Neuronal stem cell (in vitro differentiated cells): ENCODE measurements around the gene CACNB1.

Experiments used
- DNase-seq: peaks from one replicate; pipeline ENCODE4 v3.0.0-alpha.2; 2013; ENCODE audit warnings: low spot score
- H2AFZ ChIP-seq: one replicate; pipeline ENCODE4 v1.6.1; 2013; ENCODE audit warnings: mild to moderate bottlenecking, low read length, inconsistent platforms
- H2AK5ac ChIP-seq: 2 replicates; pipeline ENCODE4 v1.6.1; 2013; ENCODE audit warnings: low read depth, mild to moderate bottlenecking, inconsistent platforms, low read length, moderate library complexity, mixed read lengths
- H2BK120ac ChIP-seq: 2 replicates; pipeline ENCODE4 v1.6.1; 2013; ENCODE audit warnings: low read depth, mild to moderate bottlenecking, inconsistent platforms, low read length, moderate library complexity, mixed read lengths
- H2BK12ac ChIP-seq: one replicate; pipeline ENCODE4 v1.6.1; 2013; ENCODE audit warnings: low read length, inconsistent platforms
- H2BK15ac ChIP-seq: 2 replicates; pipeline ENCODE4 v1.6.1; 2013; ENCODE audit warnings: mild to moderate bottlenecking, low read length, inconsistent platforms, mixed read lengths
- H2BK5ac ChIP-seq: one replicate; pipeline ENCODE4 v1.6.1; 2013; ENCODE audit warnings: inconsistent platforms, mild to moderate bottlenecking, low read length, moderate library complexity
- H3K14ac ChIP-seq: one replicate; pipeline ENCODE4 v1.6.1; 2013; ENCODE audit warnings: low read length, inconsistent platforms
- H3K18ac ChIP-seq: 2 replicates; pipeline ENCODE4 v1.6.1; 2013; ENCODE audit warnings: low read length, inconsistent platforms
- H3K23ac ChIP-seq: 2 replicates; pipeline ENCODE4 v1.6.1; 2013; ENCODE audit warnings: low read depth, mild to moderate bottlenecking, mixed read lengths, low read length, inconsistent platforms; ENCODE audit not compliant: poor library complexity
- H3K27ac ChIP-seq: replicated peaks from 3 replicates; pipeline ENCODE4 v1.5.1; 2013; ENCODE audit warnings: low read length, inconsistent platforms
- H3K27me3 ChIP-seq, 3 experiments: 2 replicates each; pipeline ENCODE4 v1.6.1; 2013; ENCODE audit warnings: low read length in 3 of 3, mild to moderate bottlenecking in 2 of 3, inconsistent platforms in 1 of 3, low read depth in 1 of 3, mixed read lengths in 1 of 3, moderate library complexity in 1 of 3; ENCODE audit not compliant: control insufficient read depth in 3 of 3, insufficient read depth in 3 of 3
- H3K36me3 ChIP-seq, 2 donors: replicated peaks in 1 of 2; 2 replicates each; pipeline ENCODE4 v1.6.1; 2013; ENCODE audit warnings: low read length in 2 of 2; ENCODE audit not compliant: control insufficient read depth in 2 of 2, insufficient read depth in 2 of 2
- H3K4ac ChIP-seq: 2 replicates; pipeline ENCODE4 v1.6.1; 2013; ENCODE audit warnings: inconsistent platforms, mild to moderate bottlenecking, low read length, moderate library complexity
- H3K4me1 ChIP-seq, 2 donors: 1 replicate in 1 of 2; 2 replicates in 1 of 2; pipeline ENCODE4 v1.6.1; 2013; ENCODE audit warnings: low read length in 2 of 2, low read depth in 1 of 2; ENCODE audit not compliant: control insufficient read depth in 2 of 2, insufficient read depth in 1 of 2
- H3K4me2 ChIP-seq: one replicate; pipeline ENCODE4 v1.6.1; 2013; ENCODE audit warnings: mild to moderate bottlenecking, low read length, inconsistent platforms; ENCODE audit not compliant: insufficient read depth, poor library complexity, severe bottlenecking
- H3K4me3 ChIP-seq, 2 donors: 2 replicates each; pipeline ENCODE4 v1.5.1; 2013; ENCODE audit warnings: low read length in 2 of 2, mild to moderate bottlenecking in 2 of 2, inconsistent platforms in 1 of 2, moderate library complexity in 1 of 2
- H3K79me1 ChIP-seq: one replicate; pipeline ENCODE4 v1.6.1; 2013; ENCODE audit warnings: low read depth, mild to moderate bottlenecking, inconsistent platforms, low read length, moderate library complexity
- H3K9ac ChIP-seq: one replicate; pipeline ENCODE4 v1.6.1; 2013; ENCODE audit warnings: mild to moderate bottlenecking, low read depth, low read length, inconsistent platforms; ENCODE audit not compliant: poor library complexity
- H3K9me3 ChIP-seq, 2 donors: replicated peaks in 1 of 2; 2 replicates each; pipeline versions ENCODE3 to v1.6.1; 2013; ENCODE audit warnings: low read length in 2 of 2, mild to moderate bottlenecking in 2 of 2, inconsistent platforms in 1 of 2, low read depth in 1 of 2, mixed read lengths in 1 of 2, moderate library complexity in 1 of 2; ENCODE audit not compliant: control insufficient read depth in 2 of 2, insufficient read depth in 1 of 2
- H4K8ac ChIP-seq: one replicate; pipeline ENCODE4 v1.6.1; 2013; ENCODE audit warnings: low read depth, mild to moderate bottlenecking, inconsistent platforms, low read length, moderate library complexity
- H4K91ac ChIP-seq: one replicate; pipeline ENCODE4 v1.6.1; 2013; ENCODE audit warnings: low read length, low read depth, mild to moderate bottlenecking, inconsistent platforms; ENCODE audit not compliant: poor library complexity
- WGBS, 2 donors: extraction: QIAGEN DNeasy Blood & Tissue Kit; methylation state at CpG; one replicate each; pipeline ENCODE4 v1.1.7; 2013; ENCODE audit warnings: missing lambda C conversion rate in 2 of 2, mixed read lengths in 1 of 2; ENCODE audit not compliant: insufficient read length in 2 of 2, insufficient replicate concordance in 1 of 2; ENCODE audit errors: extremely low coverage in 2 of 2; 5-methylcytosine and 5-hydroxymethylcytosine counted together

CACNB1 gene

GRCh38 chr17:39212195-39212810 is 14.8 kb upstream of the CACNB1 start:
- DNase-seq: no peak
- H3K4me1 ChIP-seq: peaks cover 14 to 18% of the 10 kb centered on the region in 2 donors
- H3K9me3 ChIP-seq: no peaks in the 10 kb centered on the region
- no peaks in the 10 kb centered on the region for H3K36me3 ChIP-seq
- H3K4me2 ChIP-seq: no peak overlapping the region
- H3K9ac ChIP-seq: no peak overlapping the region
- H3K23ac ChIP-seq: peak overlapping the region; percentile 68
- H3K27me3 ChIP-seq: peaks cover 0 to 89% (median 21%) of the 10 kb centered on the region in 3 experiments
- H3K27ac ChIP-seq: no peak overlapping the region
- H4K8ac ChIP-seq: no peak overlapping the region
- H2BK120ac ChIP-seq: no peak overlapping the region
- WGBS, 2 donors: no CpG with 5 or more reads among the region's 11 CpGs
- H2AK5ac ChIP-seq: peak overlapping the region; percentile 68
- H3K4me3 ChIP-seq: peak overlapping the region in 1 of 2 donors; percentile 23
- no peak overlapping the region for H2AFZ ChIP-seq
- no peak overlapping the region for H3K4ac ChIP-seq
- H2BK5ac ChIP-seq: peak overlapping the region; percentile 45
- H3K18ac ChIP-seq: peak overlapping the region; percentile 40
- no peaks in the 10 kb centered on the region for H3K79me1 ChIP-seq
- no peak overlapping the region for H4K91ac ChIP-seq
- no peak overlapping the region for H3K14ac ChIP-seq
- H2BK15ac ChIP-seq: peak overlapping the region; percentile 60
- no peak overlapping the region for H2BK12ac ChIP-seq

- Histone ChIP-seq H3K4me2 (peak overlapping the region; percentile 94), H4K8ac (peak overlapping the region; percentile 86), H3K9me3 (no peaks in the 10 kb centered on the region), H3K4me3 (peak overlapping the region in 1 of 2 donors; percentile 67), H3K79me1 (no peaks in the 10 kb centered on the region), H3K18ac (peak overlapping the region; percentile 96), H3K36me3 (peaks cover 2 to 3% of the 10 kb centered on the region in 2 donors), H3K4me1 (peaks cover 14 to 18% of the 10 kb centered on the region in 2 donors), H3K27me3 (peaks cover 0 to 68% (median 15%) of the 10 kb centered on the region in 3 experiments), H3K27ac (no peak overlapping the region), H2BK15ac (peak overlapping the region; percentile 74), H2AK5ac (peak overlapping the region; percentile 86), H3K23ac (peak overlapping the region; percentile 71), H4K91ac (no peak overlapping the region), H3K4ac (no peak overlapping the region), H3K9ac (peak overlapping the region; percentile 79), H2BK120ac (no peak overlapping the region), H2AFZ (peak overlapping the region; percentile 77), H2BK5ac (peak overlapping the region; percentile 57), H2BK12ac (peak overlapping the region; percentile 95), H3K14ac (peak overlapping the region; percentile 76)
- DNase-seq: no peak
- WGBS, 2 donors: no CpG with 5 or more reads among the region's 22 CpGs
These were observed 12.6 kb upstream of the CACNB1 start for GRCh38 chr17:39210093-39210434.

GRCh38 chr17:39209317-39210092 is 12.0 kb upstream of the CACNB1 start:
- peak overlapping the region; percentile 86 for H2AK5ac ChIP-seq
- peak overlapping the region; percentile 76 for H3K14ac ChIP-seq
- H2AFZ ChIP-seq: peak overlapping the region; percentile 77
- H4K91ac ChIP-seq: no peak overlapping the region
- no peaks in the 10 kb centered on the region for H3K79me1 ChIP-seq
- no peak overlapping the region for H3K4ac ChIP-seq
- peak overlapping the region; percentile 74 for H2BK15ac ChIP-seq
- H3K9me3 ChIP-seq: no peaks in the 10 kb centered on the region
- peak overlapping the region; percentile 86 for H4K8ac ChIP-seq
- H2BK120ac ChIP-seq: no peak overlapping the region
- H3K18ac ChIP-seq: peak overlapping the region; percentile 96
- H3K9ac ChIP-seq: peak overlapping the region; percentile 79
- H2BK5ac ChIP-seq: peak overlapping the region; percentile 57
- H3K27ac ChIP-seq: no peak overlapping the region
- DNase-seq: no peak
- H3K4me1 ChIP-seq: peaks cover 14 to 18% of the 10 kb centered on the region in 2 donors
- WGBS, 2 donors: no CpG with 5 or more reads among the region's 39 CpGs
- peak overlapping the region; percentile 95 for H2BK12ac ChIP-seq
- peaks cover 0 to 63% (median 15%) of the 10 kb centered on the region in 3 experiments for H3K27me3 ChIP-seq
- H3K4me3 ChIP-seq: peak overlapping the region; percentile 9 to 67
- peak overlapping the region; percentile 71 for H3K23ac ChIP-seq
- H3K36me3 ChIP-seq: peaks cover 4 to 8% of the 10 kb centered on the region in 2 donors
- peak overlapping the region; percentile 94 for H3K4me2 ChIP-seq

GRCh38 chr17:39208893-39209292 is 11.4 kb upstream of the CACNB1 start:
- WGBS, 2 donors: no CpG with 5 or more reads among the region's 8 CpGs
- Histone ChIP-seq H4K91ac (no peak overlapping the region), H3K9ac (no peak overlapping the region), H3K36me3 (peaks cover 10 to 14% of the 10 kb centered on the region in 2 donors), H4K8ac (no peak overlapping the region), H3K14ac (no peak overlapping the region), H3K4me2 (no peak overlapping the region), H3K4me1 (peaks cover 14 to 16% of the 10 kb centered on the region in 2 donors), H2AK5ac (no peak overlapping the region), H3K23ac (no peak overlapping the region), H2BK120ac (no peak overlapping the region), H3K9me3 (no peaks in the 10 kb centered on the region), H3K27me3 (peaks cover 0 to 56% (median 15%) of the 10 kb centered on the region in 3 experiments), H3K4me3 (no peak overlapping the region), H3K4ac (no peak overlapping the region), H2BK15ac (peak overlapping the region; percentile 2), H3K18ac (peak overlapping the region; percentile 16), H3K27ac (no peak overlapping the region), H2BK5ac (no peak overlapping the region), H2BK12ac (no peak overlapping the region), H2AFZ (no peak overlapping the region), H3K79me1 (no peaks in the 10 kb centered on the region)
- no peak for DNase-seq
